Subcutaneous adipose tissue (tissue), 4 donors: Measurements from ENCODE around the gene RNGTT. TPM values are rescaled to one million over a fixed set of nuclear protein-coding genes. Genes with fewer than 3 reads are reported as not detected.

Experiments used
- CTCF ChIP-seq: fragments of 450-650 bp; IDR thresholded peaks from one replicate; pipeline ENCODE4 v1.5.1; 2016; ENCODE audit warnings: low read depth, mild to moderate bottlenecking, control low read depth, antibody characterized with exemption, moderate library complexity
- total RNA-seq, 4 donors: library from RNA; depleted of rRNA; stranded (reverse); fragments of >200 nt; gene quantifications; one replicate each; pipeline ENCODE4 v1.1.0, GENCODE V29; 2016

The RNGTT gene
- total RNA-seq, 4 donors from 2014 or later: 10.2 to 22.3 (median 13.4) TPM

- no peak for TF ChIP-seq CTCF
These were observed 153.3 kb downstream of the RNGTT start for GRCh38 chr6:88810089-88810488.

GRCh38 chr6:88808381-88808780 is 155.0 kb downstream of the RNGTT start:
- no peak for TF ChIP-seq CTCF

GRCh38 chr6:88807622-88808021 is 155.8 kb downstream of the RNGTT start:
- no peak for TF ChIP-seq CTCF

- no peak for TF ChIP-seq CTCF
These were observed 156.7 kb downstream of the RNGTT start for GRCh38 chr6:88806728-88807127.

GRCh38 chr6:88804701-88805100 is 158.7 kb downstream of the RNGTT start:
- no peak for TF ChIP-seq CTCF

- no peak for TF ChIP-seq CTCF
These were observed 177.9 kb downstream of the RNGTT start for GRCh38 chr6:88785478-88785877.

GRCh38 chr6:88780714-88781389 is 182.6 kb downstream of the RNGTT start:
- TF ChIP-seq CTCF: no peak
